ES-I3 (cell line): ENCODE measurements around the gene USP6NL.

Experiments used
- H3K36me3 ChIP-seq: 2 replicates; pipeline ENCODE4 v1.6.1; 2013; ENCODE audit warnings: mild to moderate bottlenecking, low read length, control low read depth, moderate library complexity; ENCODE audit not compliant: insufficient read depth
- H3K4me1 ChIP-seq: 2 replicates; pipeline ENCODE4 v1.6.1; 2013; ENCODE audit warnings: mild to moderate bottlenecking, control low read depth, low read length; ENCODE audit not compliant: insufficient read depth
- H3K9ac ChIP-seq: 2 replicates; pipeline ENCODE4 v1.6.1; 2013; ENCODE audit warnings: low read depth, mild to moderate bottlenecking, low read length, moderate library complexity
- H3K9me3 ChIP-seq: 2 replicates; pipeline ENCODE4 v1.6.1; 2013; ENCODE audit warnings: mild to moderate bottlenecking, low read length, moderate library complexity; ENCODE audit not compliant: control insufficient read depth, insufficient read depth

USP6NL gene

DNA sequence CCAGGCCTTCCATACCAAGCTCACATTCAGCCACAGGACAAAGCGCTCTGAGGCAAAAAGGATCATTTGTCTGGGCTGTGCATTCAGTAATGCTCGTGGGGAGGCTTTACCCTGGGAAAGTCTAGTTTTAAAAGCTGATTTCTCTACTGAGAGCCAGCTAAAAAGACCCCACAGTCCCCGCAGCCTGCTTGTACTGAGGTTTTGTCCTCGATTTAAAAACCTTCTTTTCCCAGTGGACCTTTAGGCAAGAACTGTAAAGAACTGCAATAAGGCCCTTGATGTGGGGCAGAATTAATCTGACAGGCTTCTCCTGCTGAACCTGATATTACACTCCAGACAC, 180.3 kb downstream of the USP6NL start:
- Histone ChIP-seq H3K4me1 (peaks cover 18% of the 10 kb centered on the region), H3K9me3 (peaks cover 5% of the 10 kb centered on the region; the same call in 1 of the 2 replicates), H3K36me3 (no peaks in the 10 kb centered on the region), H3K9ac (no peak overlapping the region)

DNA sequence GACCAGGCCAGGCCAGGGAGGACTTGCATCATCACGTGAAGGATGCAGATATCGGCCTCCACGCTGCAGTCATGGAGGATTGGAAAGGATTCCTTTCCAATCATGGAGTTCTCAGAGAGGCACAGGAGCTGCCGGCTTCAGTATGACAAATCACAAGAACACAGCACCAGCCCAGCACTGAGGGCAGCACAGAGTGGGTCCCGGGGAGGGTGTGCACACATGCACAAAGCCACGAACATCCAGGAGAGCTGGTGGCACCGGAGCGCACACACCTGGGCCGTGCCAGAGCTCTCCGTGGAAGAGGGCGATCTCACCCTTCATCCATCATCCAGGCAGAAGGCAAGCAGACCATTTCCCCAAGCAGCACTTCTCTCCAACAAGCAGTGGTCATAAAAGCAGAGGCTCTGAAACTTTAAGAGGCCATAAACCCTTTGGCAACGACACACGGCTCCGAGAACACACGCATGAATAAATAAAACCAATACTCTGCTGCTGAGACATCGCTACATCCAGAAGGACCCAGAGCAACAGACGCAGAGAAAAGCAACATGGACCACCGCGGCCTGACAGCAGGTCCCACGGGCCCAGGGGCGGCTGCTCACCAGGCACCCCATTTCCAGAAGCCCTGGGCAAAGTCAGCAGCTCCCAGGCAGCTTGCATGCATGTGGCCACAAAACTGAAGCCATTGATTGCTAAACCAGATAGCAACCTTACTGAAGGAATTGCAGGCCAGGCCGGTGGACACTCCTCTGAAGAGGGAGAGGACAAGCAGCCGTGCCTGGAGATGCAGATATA, 180.8 kb downstream of the USP6NL start:
- peaks cover 12% of the 10 kb centered on the region for H3K4me1 ChIP-seq
- H3K36me3 ChIP-seq, result no peaks in the 10 kb centered on the region
- H3K9ac ChIP-seq, result no peak overlapping the region
- peaks cover 5% of the 10 kb centered on the region; the same call in 1 of the 2 replicates for H3K9me3 ChIP-seq

DNA sequence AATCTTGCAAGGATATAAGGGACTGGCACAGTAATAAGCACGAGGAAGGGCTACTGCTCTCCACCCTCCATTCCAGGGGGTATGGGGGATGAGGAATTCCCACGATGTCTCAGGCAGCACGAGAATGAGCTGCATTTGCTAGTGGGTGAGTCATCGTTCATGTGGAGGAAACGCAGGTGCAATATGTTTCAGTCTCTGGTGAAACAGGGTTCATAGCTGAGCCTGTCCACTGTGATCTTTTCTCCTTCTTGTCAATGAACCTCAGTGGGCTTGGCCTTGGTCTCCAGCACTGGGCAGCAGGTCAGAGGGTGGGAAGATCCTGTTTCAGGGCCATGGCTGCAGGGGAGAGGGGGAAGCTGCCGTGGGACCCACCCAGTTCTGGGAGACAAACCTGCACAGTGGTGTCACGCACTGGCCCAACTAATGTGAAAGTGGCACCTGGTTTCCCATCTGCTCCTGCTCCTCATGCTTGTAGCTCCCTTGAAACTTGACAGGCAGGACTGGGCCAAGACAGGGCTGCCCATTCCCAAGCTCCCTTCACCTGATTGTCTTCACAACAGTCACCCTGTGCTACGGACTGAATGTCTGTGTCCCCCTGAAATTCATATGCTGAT, 181.9 kb downstream of the USP6NL start:
- Histone ChIP-seq H3K9ac (no peak overlapping the region), H3K9me3 (peaks cover 5% of the 10 kb centered on the region; the same call in 1 of the 2 replicates), H3K36me3 (no peaks in the 10 kb centered on the region), H3K4me1 (peaks cover 2% of the 10 kb centered on the region)

DNA sequence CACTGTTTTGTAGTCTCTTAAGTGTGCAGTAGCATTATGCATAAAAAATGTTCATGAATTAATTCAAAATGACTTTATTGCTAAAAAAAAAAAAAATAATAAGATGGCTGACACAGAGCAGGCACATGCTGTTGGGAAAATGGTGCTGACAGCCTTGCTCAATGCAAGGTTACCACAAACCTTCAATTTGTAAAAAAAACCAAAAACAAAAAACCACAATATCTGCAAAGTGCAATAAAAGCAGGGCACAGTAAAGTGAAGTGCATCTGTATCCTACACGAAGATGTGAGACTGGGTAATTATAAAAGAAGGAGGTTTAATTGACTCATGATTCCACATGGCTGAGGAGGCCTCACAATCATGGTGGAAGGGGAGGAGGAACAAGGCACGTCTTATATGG, 185.8 kb downstream of the USP6NL start:
- H3K9ac ChIP-seq, result no peak overlapping the region
- no peaks in the 10 kb centered on the region for H3K4me1 ChIP-seq

DNA sequence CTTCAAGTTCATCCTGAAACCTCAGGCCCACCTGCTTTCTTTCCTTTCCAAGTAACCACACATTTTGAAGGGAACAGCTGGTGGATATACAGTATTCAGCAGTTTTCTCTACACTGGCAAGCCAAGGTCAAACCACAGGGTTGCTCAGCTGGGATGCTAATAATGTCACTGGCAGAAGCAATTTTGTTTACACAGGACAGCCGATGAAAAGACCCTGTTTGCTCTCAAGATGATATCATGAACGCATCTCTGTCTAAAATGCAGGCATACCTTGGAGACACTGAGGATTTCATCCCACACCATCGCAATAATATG, 186.2 kb downstream of the USP6NL start:
- Histone ChIP-seq H3K9me3 (peaks cover 5% of the 10 kb centered on the region; the same call in 1 of the 2 replicates), H3K9ac (no peak overlapping the region), H3K4me1 (no peaks in the 10 kb centered on the region), H3K36me3 (no peaks in the 10 kb centered on the region)

More for the DNA sequence above, 185.8 kb downstream of the USP6NL start:
- H3K9me3 ChIP-seq, result peaks cover 5% of the 10 kb centered on the region; the same call in 1 of the 2 replicates
- H3K36me3 ChIP-seq, result no peaks in the 10 kb centered on the region

DNA sequence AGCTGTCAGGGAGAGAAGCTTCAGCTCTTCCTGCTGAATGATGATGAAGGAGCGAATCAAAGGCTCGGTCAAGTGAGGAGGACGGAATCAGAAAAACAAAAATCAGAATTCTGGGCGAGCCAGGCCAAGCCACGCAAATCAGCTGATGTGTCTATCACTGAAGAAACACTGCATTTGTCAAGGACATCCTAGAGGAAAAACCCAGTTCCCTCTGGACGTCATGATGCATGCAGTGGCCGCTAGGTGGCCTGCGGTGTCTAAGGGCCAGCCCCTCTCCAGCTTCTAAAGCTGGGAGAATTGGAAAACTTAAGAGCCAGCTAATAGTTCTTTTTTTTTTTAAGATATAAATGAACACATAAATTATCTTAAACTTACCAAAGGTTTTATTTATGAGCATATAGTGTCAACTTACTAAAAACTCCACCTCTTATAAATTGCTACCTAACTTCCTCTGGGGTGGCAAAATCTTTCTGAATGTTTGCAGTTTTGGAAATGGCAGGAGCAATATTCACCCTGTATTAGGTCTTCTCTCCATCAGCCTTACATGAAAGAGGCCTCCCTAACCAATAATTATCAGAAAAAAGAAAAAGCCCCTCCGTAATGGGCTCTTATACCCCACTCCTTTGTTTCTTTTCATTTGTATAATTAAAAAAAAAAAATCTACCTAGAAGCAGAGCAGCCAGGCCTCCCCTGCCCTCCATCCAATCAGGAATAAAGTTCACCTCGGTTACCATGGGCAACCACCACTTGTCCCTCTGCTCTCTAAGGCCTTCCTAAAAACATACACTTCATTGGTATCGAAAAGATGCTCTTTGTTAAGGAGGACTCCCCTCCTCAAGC, 186.8 kb downstream of the USP6NL start:
- no peaks in the 10 kb centered on the region for H3K4me1 ChIP-seq
- peaks cover 5% of the 10 kb centered on the region; the same call in 1 of the 2 replicates for H3K9me3 ChIP-seq
- no peaks in the 10 kb centered on the region for H3K36me3 ChIP-seq
- no peak overlapping the region for H3K9ac ChIP-seq

DNA sequence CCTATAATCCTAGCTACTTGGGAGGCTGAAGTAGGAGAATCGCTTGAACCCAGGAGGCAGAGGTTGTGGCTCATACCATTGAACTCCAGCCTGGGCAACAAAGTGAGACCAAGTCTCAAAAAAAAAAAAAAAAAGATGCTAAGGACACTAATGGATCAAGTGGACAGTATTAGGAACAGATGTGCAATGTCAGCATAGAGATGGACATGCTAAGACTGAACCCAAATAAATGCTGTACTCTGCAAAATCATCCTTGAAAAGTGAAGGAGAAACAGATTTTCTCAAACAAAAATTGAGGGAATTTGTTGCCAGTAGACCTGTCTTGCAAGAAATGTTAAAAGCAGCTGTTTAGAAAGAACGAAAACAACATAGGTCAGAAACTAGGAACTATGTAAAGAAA, 194.5 kb downstream of the USP6NL start:
- Histone ChIP-seq H3K9me3 (no peaks in the 10 kb centered on the region; the same call in 1 of the 2 replicates), H3K4me1 (no peaks in the 10 kb centered on the region), H3K36me3 (no peaks in the 10 kb centered on the region), H3K9ac (no peak overlapping the region)

DNA sequence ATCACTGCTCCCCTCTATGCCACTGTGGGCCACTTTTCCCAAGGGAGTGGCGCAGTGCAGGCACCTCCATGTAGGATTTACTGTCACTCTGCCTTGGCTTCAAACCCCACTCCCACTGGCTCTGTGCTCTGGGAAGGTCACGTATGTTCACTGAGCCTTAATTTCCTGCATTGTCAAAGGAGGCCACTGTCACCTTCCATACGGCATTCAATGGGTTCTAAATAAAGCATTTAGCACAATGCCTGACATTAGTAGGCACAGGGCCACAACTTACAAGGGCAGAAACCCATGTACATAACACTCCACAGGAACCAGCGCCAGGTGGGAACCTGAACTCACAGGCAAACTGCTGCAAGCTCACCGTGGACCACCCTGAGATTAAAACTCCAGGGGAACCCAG, 196.4 kb downstream of the USP6NL start:
- Histone ChIP-seq H3K36me3 (no peaks in the 10 kb centered on the region), H3K9ac (no peak overlapping the region), H3K4me1 (no peaks in the 10 kb centered on the region), H3K9me3 (no peaks in the 10 kb centered on the region; the same call in 1 of the 2 replicates)

DNA sequence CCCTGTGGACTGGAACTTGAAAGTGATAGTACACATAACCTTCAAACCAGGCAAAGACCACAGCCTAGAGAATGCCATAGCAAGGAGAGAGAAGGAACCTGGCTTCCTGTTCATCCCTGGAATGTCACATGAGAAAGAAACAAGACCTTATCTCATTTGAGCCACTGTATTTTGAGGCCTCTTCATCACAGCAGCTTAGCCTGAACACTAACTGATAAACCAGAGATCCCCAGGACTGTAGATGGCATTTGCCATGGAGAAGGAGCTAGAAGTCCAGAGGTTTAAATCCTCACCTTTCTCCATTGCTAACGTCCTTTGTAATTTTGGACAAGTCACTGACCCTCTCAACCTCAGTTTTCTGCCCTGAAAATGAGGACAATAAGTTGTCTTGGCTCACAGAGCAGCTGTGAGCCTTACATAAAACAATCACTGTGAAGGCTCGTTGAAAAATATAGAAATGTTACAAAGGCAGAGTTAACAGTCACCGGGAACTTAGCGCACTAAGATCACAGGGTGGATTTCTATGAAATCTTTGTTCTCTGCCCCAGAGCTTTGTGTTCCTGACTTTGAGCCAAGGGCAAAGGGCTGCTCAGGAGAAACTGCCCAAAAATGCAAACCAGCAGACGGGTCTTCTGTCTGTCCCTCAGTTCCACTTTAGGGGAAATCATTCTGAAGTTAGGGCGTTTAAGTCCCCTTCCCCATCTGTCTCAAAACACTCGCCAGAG, 197.0 kb downstream of the USP6NL start:
- Histone ChIP-seq H3K9me3 (no peaks in the 10 kb centered on the region; the same call in 1 of the 2 replicates), H3K9ac (no peak overlapping the region), H3K36me3 (no peaks in the 10 kb centered on the region), H3K4me1 (no peaks in the 10 kb centered on the region)

DNA sequence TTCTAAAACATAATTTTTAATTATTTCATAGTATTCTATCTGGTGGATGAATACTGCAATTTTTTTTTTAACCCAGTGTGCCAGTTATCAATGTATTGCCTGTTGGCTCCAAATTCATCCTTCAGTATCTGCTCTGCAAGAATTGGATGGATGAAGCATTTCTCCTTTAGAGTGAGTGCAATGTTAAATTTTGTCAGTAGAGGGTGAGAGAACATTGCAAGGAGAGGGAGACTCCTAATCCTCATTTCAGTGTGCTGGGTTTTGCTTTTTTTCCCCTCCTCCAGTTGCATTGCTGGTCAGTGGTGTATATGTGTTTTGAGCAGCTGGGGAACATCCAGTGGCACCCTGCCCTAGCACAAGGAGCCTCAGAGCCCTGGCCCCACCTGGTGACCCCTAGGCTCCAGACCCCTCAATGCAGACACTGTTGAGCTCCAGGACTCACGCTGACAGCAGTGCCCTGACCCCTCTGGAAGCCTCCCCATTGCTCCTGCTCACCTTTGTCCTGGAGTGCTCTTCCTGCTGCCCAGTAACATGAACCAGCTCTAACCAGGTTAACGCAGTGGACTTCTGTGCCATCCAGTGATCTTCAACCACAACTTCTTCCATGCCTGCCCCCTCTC, 199.4 kb downstream of the USP6NL start:
- Histone ChIP-seq H3K9ac (no peak overlapping the region), H3K4me1 (no peaks in the 10 kb centered on the region), H3K9me3 (no peaks in the 10 kb centered on the region; the same call in 1 of the 2 replicates), H3K36me3 (no peaks in the 10 kb centered on the region)

DNA sequence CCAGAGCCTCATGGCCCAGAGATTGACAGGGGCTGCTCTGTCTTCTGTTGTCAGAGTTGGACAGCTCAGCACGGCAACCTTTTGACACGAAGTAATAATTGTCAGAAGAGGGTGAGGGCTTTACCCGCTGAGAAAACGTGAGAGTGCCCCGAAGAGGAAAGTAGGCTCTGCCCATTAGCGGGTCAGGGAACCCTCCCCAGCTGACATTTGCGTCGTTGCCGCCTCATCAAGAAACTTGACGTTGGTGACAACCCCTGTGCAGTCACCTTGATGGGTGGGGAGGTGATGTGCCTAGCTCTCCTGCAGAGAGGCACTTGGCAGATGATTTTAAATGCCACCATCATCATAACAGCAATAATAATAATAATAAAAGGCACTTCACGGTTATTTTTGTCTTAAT, 202.1 kb downstream of the USP6NL start:
- H3K9ac ChIP-seq, result no peak overlapping the region
- H3K36me3 ChIP-seq, result no peaks in the 10 kb centered on the region
- H3K4me1 ChIP-seq, result no peaks in the 10 kb centered on the region

DNA sequence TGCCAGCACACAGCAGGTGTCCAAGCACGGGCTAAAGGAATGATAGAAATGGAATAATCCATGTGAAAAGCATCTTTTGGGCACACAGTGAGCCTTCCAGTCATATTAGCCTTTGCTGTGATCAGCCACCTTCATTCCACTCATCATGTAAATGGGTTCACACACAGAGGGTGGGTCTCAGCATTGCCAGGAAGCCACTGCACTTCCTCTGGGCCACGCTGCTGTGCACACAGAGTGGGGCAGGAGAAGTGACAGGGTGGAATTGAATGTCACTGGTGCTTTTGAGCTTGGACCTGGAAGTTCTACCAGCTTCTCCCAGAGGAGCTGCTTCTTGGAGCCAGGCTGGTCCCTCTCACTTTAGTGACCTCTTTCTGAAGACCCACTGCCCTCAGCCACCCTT, 203.5 kb downstream of the USP6NL start:
- Histone ChIP-seq H3K9ac (no peak overlapping the region), H3K4me1 (no peaks in the 10 kb centered on the region), H3K9me3 (no peaks in the 10 kb centered on the region; the same call in 1 of the 2 replicates), H3K36me3 (no peaks in the 10 kb centered on the region)

More for the DNA sequence above, 202.1 kb downstream of the USP6NL start:
- no peaks in the 10 kb centered on the region; the same call in 1 of the 2 replicates for H3K9me3 ChIP-seq

DNA sequence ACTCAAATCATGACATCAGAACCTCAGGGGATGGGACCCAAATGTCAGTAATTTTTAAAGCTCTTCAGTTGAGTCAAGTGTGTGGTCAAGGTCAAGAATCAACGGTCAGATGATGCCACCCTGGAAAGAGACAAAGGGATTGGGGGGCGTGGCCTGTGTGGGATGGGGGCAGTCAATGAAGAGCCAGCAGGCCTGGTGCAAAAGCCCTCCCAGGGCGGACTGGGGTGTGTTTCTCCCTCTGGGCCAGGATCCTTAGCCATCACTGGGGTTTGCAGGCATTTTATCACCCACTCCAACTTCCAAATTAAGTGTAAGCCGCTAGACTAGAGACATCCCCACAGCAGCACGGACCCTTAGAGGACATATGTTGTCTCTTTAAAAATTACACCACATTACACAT, 204.7 kb downstream of the USP6NL start:
- Histone ChIP-seq H3K9ac (no peak overlapping the region), H3K4me1 (peaks cover 1% of the 10 kb centered on the region; the same call in 1 of the 2 replicates), H3K36me3 (no peaks in the 10 kb centered on the region), H3K9me3 (no peaks in the 10 kb centered on the region; the same call in 1 of the 2 replicates)
